Erythroblast (primary cell): ENCODE results near the gene BTBD2.

Experiments
- DNase-seq, 2 experiments: peaks; one replicate each; lab custom pipeline; 2025; lab: John Stamatoyannopoulos, UW
- GATA1 ChIP-seq: IDR thresholded peaks from 2 replicates; pipeline ENCODE4 v1.6.1; 2011; ENCODE audit warnings: low read depth, mild to moderate bottlenecking, control low read depth, low read length, moderate library complexity
- POLR2A ChIP-seq: IDR thresholded peaks from 2 replicates; pipeline ENCODE4 v1.6.1; 2011; ENCODE audit warnings: mild to moderate bottlenecking, low read length

Gene BTBD2

DNA sequence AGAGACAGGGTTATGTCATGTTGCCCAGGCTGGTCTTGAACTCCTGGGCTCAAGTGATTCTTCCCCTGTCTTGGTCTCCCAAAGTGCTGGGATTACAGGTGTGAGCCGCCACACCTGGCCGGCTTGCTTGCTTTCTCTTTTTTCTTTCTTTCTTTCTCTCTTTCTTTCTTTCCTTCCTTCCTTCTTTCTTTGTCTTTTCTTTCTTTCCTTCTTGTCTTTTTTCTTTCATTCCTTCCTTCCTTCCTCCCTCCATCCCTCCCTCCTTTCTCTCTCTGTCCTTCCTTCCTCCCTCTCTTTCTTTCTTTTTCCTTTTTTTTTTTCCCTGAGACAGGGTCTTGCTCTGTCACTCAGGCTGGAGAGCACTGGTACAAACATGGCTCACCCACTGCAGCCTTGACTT lies 6.8 kb upstream of the BTBD2 start:
- TF ChIP-seq POLR2A (no peak), GATA1 (no peak)
- DNase-seq, result no peak

- no peak for DNase-seq
- TF ChIP-seq GATA1 (no peak), POLR2A (no peak)
These were observed 6.1 kb upstream of the BTBD2 start for GRCh38 chr19:2021453-2022140.

- TF ChIP-seq GATA1, result no peak
- no peak for TF ChIP-seq POLR2A
- DNase-seq, result no peak
These were observed 3.2 kb upstream of the BTBD2 start for GRCh38 chr19:2018752-2019151.

- peak; percentile 62 to 70 for DNase-seq
- no peak for TF ChIP-seq GATA1
- TF ChIP-seq POLR2A, result no peak
These were observed 710 bp upstream of the BTBD2 start for GRCh38 chr19:2016041-2016807.

GRCh38 chr19:2014731-2015607 lies 545 bp downstream of the BTBD2 start:
- TF ChIP-seq POLR2A (no peak), GATA1 (no peak)
- peak; percentile 60 to 69 for DNase-seq

GRCh38 chr19:2014131-2014571 lies 1.4 kb downstream of the BTBD2 start:
- no peak for DNase-seq
- TF ChIP-seq GATA1 (no peak), POLR2A (no peak)

DNA sequence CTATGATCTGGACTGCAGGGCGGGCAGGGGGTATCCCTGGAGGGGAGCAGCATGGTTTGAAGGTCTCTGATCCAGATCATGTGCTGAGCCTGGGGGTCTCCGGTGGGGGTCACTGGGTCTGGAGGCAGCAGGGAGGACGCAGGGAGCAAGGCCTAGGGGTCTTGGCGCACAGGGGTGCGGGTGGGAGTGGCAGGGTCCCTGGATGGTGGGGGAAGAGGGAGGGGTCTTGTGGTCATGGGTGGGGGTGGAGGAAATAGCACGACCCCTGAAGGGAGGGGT lies 1.9 kb downstream of the BTBD2 start:
- no peak for TF ChIP-seq GATA1
- TF ChIP-seq POLR2A, result no peak
- DNase-seq, result no peak

DNA sequence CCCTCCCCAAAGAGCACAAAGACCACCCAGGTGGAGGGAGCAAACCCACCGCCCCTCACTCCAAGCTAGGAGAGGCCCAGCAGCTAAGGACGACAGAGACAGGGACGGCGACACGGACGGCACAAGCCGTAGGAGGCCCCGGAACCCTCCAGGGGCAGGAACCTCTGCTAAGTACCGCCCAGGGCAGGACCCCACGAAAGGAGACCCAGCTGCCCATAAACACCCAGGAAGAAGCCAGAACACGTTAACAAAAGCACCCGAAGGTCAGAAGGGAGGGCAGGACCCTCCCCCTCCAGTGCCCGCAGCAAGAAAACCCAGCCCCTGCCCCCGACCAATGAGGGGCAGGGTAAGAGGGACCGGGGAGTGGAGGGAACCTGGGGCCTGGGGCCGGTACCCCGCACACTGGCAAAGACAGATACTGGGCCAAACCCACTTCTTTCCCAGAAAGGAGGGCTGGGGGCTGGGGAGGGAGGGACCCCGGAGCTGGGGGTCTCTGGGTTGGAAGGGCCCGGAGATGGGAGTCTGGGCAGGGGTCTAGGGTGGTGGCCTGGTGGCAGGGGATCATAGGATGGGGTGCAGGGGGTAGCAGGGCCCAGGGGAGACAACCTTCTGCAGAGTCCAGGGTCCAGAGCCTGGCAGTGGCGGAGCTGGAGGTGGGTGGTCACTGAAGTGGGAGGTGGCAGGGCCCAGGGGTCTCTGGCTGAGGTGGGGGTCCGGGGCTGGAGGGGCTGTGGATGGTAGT lies 2.4 kb downstream of the BTBD2 start:
- DNase-seq, result no peak
- TF ChIP-seq POLR2A, result no peak
- TF ChIP-seq GATA1, result no peak

GRCh38 chr19:2011169-2011568 lies 4.3 kb downstream of the BTBD2 start:
- DNase-seq, result no peak
- TF ChIP-seq POLR2A, result no peak
- TF ChIP-seq GATA1, result no peak

DNA sequence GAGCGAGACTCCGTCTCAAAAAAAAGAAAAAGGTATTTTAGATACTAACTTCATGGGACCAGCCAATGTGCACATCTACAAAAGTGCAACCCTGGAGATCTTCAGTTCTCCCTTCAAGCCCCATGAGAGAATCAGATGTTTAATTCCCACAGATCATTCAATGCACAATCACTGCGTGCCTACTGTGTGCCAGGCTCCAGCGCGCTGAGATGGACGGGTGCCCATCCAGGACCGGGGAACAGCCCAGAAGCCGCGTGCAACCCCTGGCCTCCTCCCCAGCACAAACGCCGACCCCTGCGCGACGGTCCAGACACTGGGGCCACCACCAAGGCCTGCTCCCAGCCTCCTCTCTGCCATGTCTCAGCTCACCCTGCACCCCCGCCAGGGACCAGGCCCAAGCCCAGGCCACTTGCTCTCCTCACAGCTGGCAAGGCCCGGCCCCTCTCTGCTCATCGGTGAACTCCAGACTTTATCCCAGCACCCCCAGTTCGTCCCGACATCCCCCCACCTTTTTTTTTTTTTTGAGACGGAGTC lies 5.3 kb downstream of the BTBD2 start:
- TF ChIP-seq POLR2A (no peak), GATA1 (no peak)
- no peak for DNase-seq

- no peak for TF ChIP-seq GATA1
- TF ChIP-seq POLR2A, result no peak
- no peak for DNase-seq
These were observed 11.6 kb downstream of the BTBD2 start for GRCh38 chr19:2003874-2004273.

GRCh38 chr19:1999856-2000515 lies 15.5 kb downstream of the BTBD2 start:
- DNase-seq, result no peak
- TF ChIP-seq POLR2A, result no peak
- TF ChIP-seq GATA1, result no peak
